Neural crest cell (in vitro differentiated cells): ENCODE measurements around the gene PPP1R9A. TPM values are rescaled to one million over a fixed set of nuclear protein-coding genes. Genes with fewer than 3 reads are reported as not detected.

ENCODE experiments used
- DNase-seq: peaks from one replicate; pipeline ENCODE4 v3.0.0; 2021; ENCODE audit warnings: low read depth, mixed read lengths, low spot score
- H3K27ac Mint-ChIP-seq: one replicate; pipeline ENCODE4 v1.8.0; 2021; ENCODE audit warnings: mild to moderate bottlenecking, mixed read lengths; ENCODE audit not compliant: unreplicated experiment
- H3K27me3 Mint-ChIP-seq: 2 replicates; pipeline ENCODE4 v1.8.0; 2021; ENCODE audit warnings: low read depth, mild to moderate bottlenecking, mixed read lengths
- H3K36me3 Mint-ChIP-seq: 2 replicates; pipeline ENCODE4 v1.8.0; 2021; ENCODE audit warnings: low read depth, mild to moderate bottlenecking, mixed read lengths
- H3K4me1 Mint-ChIP-seq: 2 replicates; pipeline ENCODE4 v1.8.0; 2021; ENCODE audit warnings: mixed read lengths
- H3K4me3 Mint-ChIP-seq: one replicate; pipeline ENCODE4 v1.8.0; 2021; ENCODE audit warnings: mild to moderate bottlenecking, mixed read lengths
- H3K9me3 Mint-ChIP-seq: 2 replicates; pipeline ENCODE4 v1.8.0; 2021; ENCODE audit warnings: mixed read lengths
- CTCF ChIP-seq: fragments of 200-600 bp; sonication (generic); conservative IDR thresholded peaks from 2 replicates; pipeline ENCODE4 v1.5.0; 2021; ENCODE audit warnings: antibody characterized with exemption, mild to moderate bottlenecking
- total RNA-seq: library from RNA; stranded (reverse); gene quantifications from 2 replicates; pipeline ENCODE4 v1.2.1, GENCODE V29; 2021

Gene PPP1R9A
- total RNA-seq, 1 donor from 2014 or later = 21.2 TPM

GRCh38 chr7:95213809-95214492, 306.6 kb downstream of the PPP1R9A start:
- no peaks in the 10 kb centered on the region for H3K27me3 Mint-ChIP-seq
- H3K27ac Mint-ChIP-seq = no peak overlapping the region
- peaks cover 21% of the 10 kb centered on the region for H3K9me3 Mint-ChIP-seq

GRCh38 chr7:95219721-95220120, 312.3 kb downstream of the PPP1R9A start:
- Mint-ChIP-seq H3K36me3 (peaks cover 20% of the 10 kb centered on the region), H3K27ac (no peak overlapping the region), H3K4me1 (no peaks in the 10 kb centered on the region), H3K4me3 (no peak overlapping the region), H3K27me3 (no peaks in the 10 kb centered on the region), H3K9me3 (peaks cover 11% of the 10 kb centered on the region)
- DNase-seq = no peak
- TF ChIP-seq CTCF = no peak

More at GRCh38 chr7:95213809-95214492, 306.6 kb downstream of the PPP1R9A start:
- no peak for DNase-seq
- Mint-ChIP-seq H3K36me3 (peaks cover 37% of the 10 kb centered on the region), H3K4me1 (peaks cover 18% of the 10 kb centered on the region), H3K4me3 (no peak overlapping the region)
- TF ChIP-seq CTCF = no peak

GRCh38 chr7:95220328-95220727, 312.9 kb downstream of the PPP1R9A start:
- Mint-ChIP-seq H3K4me1 (no peaks in the 10 kb centered on the region), H3K9me3 (peaks cover 11% of the 10 kb centered on the region), H3K27ac (no peak overlapping the region), H3K4me3 (no peak overlapping the region), H3K36me3 (peaks cover 20% of the 10 kb centered on the region), H3K27me3 (no peaks in the 10 kb centered on the region)
- TF ChIP-seq CTCF = no peak
- DNase-seq = no peak

- no peak overlapping the region for H3K27ac Mint-ChIP-seq
- H3K9me3 Mint-ChIP-seq = peaks cover 8% of the 10 kb centered on the region
- H3K27me3 Mint-ChIP-seq = no peaks in the 10 kb centered on the region
- H3K4me1 Mint-ChIP-seq = no peaks in the 10 kb centered on the region
- H3K36me3 Mint-ChIP-seq = peaks cover 23% of the 10 kb centered on the region
- no peak overlapping the region for H3K4me3 Mint-ChIP-seq
- no peak for TF ChIP-seq CTCF
- DNase-seq = no peak
These were observed 317.9 kb downstream of the PPP1R9A start for GRCh38 chr7:95225301-95225700.

GRCh38 chr7:95229301-95229700, 321.9 kb downstream of the PPP1R9A start:
- no peak overlapping the region for H3K27ac Mint-ChIP-seq
- no peak for TF ChIP-seq CTCF
- H3K4me3 Mint-ChIP-seq = no peak overlapping the region
- H3K36me3 Mint-ChIP-seq = peaks cover 40% of the 10 kb centered on the region
- H3K4me1 Mint-ChIP-seq = no peaks in the 10 kb centered on the region
- peaks cover 11% of the 10 kb centered on the region for H3K9me3 Mint-ChIP-seq
- H3K27me3 Mint-ChIP-seq = no peaks in the 10 kb centered on the region
- no peak for DNase-seq
